NCI-H2227 treated with DMSO at 0.1 percent for 48 hours (cell line): ENCODE measurements around the gene ZSWIM8.
"Not testable (repeated sequence)": the region's sequence is repeated elsewhere in the genome, so short reads cannot be mapped to it uniquely, and the experiment has no call there.

ENCODE experiments used
- DNase-seq: peaks from one replicate; lab custom pipeline; 2025; lab: John Stamatoyannopoulos, UW

ZSWIM8 gene, protein sequence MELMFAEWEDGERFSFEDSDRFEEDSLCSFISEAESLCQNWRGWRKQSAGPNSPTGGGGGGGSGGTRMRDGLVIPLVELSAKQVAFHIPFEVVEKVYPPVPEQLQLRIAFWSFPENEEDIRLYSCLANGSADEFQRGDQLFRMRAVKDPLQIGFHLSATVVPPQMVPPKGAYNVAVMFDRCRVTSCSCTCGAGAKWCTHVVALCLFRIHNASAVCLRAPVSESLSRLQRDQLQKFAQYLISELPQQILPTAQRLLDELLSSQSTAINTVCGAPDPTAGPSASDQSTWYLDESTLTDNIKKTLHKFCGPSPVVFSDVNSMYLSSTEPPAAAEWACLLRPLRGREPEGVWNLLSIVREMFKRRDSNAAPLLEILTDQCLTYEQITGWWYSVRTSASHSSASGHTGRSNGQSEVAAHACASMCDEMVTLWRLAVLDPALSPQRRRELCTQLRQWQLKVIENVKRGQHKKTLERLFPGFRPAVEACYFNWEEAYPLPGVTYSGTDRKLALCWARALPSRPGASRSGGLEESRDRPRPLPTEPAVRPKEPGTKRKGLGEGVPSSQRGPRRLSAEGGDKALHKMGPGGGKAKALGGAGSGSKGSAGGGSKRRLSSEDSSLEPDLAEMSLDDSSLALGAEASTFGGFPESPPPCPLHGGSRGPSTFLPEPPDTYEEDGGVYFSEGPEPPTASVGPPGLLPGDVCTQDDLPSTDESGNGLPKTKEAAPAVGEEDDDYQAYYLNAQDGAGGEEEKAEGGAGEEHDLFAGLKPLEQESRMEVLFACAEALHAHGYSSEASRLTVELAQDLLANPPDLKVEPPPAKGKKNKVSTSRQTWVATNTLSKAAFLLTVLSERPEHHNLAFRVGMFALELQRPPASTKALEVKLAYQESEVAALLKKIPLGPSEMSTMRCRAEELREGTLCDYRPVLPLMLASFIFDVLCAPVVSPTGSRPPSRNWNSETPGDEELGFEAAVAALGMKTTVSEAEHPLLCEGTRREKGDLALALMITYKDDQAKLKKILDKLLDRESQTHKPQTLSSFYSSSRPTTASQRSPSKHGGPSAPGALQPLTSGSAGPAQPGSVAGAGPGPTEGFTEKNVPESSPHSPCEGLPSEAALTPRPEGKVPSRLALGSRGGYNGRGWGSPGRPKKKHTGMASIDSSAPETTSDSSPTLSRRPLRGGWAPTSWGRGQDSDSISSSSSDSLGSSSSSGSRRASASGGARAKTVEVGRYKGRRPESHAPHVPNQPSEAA (N-terminal part only)

DNA sequence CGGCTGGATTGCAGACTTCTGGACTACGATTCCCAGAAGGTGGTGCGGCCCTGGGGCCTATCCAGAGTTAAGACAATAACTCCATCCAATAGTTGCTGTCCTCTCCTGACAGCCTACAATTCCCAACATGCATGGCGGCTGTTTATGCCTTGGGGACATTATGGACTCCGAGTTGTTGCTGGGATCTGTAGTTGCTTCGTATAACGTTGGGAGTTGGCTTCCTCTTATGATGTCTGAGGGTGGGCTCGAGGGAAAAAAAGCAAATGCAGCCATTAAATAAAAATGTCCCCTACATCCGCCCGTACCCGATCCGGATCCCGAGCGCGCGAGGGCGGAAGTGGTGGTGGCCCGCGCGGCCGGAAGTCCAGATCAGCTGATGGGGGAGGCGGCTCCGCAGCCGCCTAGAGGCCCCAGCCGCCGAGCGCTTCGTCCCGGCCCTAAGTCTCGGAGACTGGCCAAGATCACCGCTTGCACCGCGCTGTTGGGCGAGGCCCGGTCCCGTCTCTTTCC is at the start of gene ZSWIM8:
Gene ZSWIM8, plus strand, starts transcription at position 396 of the 510 bp plus-strand sequence. CDS start 273 bp downstream, outside the sequence.
- DNase-seq: peak; percentile 73

DNA sequence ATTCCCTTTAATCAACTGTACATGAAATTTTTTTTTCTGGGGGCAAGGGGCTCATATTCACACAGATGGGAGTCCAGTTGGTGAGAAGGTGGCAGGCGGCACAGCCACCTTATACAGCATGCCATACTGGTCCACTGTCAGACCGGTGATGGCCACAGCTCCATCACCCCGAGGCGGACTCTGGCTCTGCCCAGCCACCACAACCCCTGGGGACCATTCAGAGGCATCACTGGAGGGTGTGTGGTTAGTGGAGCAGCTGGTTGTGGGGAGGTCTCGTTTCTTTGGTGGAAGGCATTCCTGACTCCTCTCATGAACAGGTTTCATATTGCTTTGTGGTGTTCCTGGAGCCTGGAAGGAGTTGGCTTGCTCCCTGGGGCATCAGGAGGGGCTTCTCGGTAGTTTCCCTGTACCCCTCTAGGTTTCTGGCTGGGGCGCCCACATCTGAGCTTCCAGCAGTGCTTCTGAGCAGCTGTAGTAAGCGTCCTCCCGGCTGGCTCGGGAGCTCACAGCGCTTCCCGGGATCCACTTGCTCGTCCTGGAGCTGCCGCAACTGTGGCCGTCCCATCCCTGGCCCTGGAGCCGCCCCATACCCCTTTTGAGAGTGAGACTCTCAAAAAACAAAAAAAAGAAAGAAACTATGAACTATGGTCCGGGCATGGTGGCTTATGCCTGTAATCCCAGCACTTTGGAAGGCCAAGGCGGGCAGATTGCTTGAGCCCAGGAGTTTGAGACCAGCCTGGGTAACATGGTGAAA is 44.7 kb upstream of the ZSWIM8 start:
- not testable (repeated sequence) for DNase-seq

DNA sequence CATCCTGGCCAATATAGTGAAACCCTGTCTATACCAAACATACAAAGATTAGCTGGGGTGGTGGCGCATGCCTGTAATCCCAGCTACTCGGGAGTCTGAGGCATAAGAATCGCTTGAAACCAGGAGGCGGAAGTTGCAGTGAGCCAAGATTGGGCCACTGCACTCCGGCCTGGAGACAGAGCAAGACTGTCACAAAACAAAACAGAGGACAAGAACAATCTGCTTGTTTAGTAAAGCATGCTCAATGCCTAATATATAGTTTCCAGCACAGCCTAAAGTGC is 43.0 kb upstream of the ZSWIM8 start:
- no peak for DNase-seq

DNA sequence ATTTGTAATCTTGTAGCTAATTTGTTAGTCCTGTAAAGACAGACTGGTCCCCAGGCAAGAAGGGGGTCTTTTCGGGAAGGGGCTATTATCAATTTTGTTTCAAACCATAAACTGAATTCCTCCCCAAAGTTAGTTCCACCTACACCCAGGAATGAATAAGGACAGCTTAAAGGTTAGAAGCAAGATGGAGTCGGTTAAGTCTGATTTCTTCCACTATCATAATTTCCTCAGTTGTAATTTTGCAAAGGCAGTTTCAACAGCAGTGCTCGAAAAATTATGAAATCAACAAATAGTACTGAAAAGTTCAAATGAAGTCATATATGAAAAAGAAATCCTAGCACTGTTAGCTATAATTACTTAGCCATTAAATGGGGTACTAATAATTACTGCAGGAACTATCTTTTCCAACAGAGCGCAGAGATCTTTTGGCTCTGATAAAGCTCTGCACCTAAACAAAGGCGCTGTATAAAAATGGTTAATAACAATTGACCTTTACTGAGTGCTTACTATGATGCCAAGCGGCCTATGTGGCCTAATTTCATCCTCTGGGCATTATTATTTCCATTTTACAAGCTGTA is 42.0 kb upstream of the ZSWIM8 start:
- DNase-seq: no peak

DNA sequence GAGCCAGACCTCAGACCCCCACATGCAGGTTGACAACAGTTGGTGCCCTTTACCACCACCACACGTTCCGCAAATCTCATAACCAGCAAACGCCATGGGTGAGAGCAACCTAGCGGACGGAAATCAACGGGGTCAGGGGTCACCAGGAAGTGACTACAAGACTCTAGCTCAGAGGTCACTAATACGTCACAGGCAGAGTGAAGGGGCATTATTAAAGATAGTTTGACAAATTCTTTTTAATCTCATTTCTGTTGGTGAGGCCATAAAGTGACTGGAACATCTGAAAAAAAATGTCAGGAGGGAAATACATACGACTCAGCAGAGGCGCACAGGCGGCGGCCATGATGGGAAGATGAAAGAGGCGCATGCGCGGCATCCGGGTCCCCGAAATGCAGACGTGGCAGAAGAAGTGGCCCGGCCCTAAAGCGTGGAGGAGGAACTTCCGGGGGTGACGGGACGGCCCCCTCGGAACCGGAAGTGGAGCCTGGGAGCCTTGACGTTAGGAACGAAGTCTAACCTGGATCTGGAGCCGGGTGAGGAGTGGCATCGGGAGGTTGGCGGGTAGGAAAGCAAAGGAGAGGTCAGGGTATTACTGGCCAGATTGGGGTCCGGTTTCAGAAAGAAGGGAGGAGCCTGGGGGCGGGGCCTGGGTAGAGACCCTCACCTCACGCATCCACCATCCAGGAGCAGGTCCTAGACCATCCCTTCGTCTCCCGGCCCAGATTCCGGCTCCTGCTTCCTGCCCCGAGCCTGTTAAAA is 41.3 kb upstream of the ZSWIM8 start, which contains the start of gene SEC24C:
Gene SEC24C, plus strand, starts transcription at position 468 of the 759 bp plus-strand sequence. CDS start 2,461 bp downstream, outside the sequence.
- DNase-seq: peak; percentile 97

DNA sequence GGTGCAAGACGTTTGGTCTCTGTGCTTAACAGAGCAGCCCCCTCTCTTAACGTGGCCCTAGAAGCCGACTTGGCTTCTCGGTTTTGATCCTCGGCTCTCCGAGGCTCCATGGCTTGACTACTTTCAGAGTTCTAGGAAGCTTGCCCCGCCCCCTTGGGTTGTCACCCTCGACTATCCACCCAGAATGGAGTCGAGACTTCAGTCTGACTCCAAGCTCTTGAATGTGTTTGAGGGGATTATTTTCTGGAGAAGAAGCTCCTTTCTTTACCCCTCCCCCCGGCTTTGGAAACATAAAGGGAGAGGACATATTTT is 40.8 kb upstream of the ZSWIM8 start:
- no peak for DNase-seq

DNA sequence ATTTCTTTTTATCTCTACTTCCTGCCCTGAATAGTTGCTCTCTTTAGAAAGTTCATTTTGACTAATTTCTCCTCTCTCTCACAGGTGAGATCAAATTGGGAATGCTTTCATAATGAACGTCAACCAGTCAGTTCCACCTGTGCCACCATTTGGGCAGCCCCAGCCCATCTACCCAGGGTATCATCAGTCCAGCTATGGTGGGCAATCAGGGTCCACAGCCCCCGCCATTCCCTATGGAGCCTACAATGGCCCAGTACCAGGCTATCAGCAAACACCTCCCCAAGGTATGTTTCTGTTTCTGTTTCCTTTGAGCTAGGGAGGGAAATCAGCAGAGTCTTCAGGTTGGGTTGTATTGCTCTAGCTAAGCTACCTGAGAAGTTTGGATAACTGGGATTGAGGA is 38.7 kb upstream of the ZSWIM8 start:
- DNase-seq: no peak

DNA sequence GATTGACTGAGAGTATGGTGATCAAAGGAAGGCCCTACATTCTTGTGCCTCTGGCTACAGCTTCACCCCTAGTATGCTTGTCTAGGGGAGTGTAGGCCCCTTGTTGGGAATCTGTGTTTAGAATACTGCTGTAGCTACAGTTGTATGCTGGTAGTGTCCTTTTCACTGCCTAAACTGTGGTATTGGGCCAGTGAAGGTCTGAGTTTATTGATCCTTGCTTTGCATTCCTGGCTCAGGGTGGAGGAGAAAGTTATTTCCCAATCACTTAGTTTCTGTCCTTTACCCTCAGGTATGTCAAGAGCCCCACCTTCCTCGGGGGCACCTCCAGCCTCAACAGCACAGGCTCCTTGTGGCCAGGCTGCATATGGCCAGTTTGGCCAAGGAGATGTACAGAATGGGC is 34.6 kb upstream of the ZSWIM8 start:
- no peak for DNase-seq

DNA sequence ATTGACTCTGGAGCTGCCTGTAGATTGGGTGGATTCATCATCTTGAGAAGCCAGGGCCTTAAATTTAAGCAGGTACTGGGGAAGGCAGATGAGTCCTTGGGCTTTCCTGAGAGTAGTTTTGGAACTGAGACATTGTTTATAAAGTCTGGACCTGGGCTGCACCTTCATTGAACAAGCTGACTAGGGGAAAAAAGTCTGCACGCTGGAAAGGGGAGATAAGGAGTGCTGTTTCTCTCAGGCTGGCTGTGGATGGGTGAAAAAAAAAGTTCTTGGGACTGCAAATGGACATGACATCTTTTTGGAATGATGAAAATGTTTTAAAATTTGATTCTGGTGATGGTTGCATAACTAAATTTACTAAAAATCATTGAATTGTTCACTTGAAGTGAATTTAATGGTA is 29.2 kb upstream of the ZSWIM8 start:
- DNase-seq: no peak

DNA sequence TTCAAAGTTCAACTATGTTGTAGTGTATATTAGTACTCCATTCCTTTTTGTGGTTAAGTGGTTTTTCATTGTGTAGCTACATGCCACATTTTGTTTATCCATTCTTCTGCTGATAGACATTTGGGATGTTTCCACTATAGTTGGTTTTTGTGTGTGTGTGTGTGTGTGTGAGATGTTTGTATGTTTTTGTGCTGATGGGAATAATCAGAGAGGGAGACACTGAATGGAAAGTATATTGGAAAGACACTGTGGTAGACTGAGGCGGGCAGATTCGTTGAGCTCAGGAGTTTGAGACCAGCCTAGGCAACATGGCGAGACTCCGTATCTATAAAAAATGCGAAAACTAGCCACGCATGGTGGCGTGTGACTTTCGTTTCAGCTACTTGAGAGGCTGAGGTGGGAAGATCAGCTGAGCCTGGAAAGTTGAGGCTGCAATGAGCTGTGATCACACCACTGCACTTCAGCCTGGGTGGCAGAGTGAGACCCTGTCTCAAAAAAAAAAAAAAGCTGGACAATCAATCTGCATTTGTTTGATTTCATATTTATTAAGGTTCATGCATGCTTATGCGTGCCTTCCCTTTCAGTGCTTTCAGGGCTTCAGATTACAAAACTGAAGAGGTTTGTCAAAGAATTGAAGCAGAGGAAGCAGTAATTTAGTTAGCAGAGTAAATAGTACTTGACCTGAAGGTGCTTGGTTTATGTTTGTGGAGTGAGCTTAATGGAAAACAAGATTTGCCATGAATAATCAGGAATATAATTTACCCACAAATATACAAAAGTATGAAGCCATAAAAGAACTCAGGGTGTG is 26.5 kb upstream of the ZSWIM8 start:
- DNase-seq: no peak

DNA sequence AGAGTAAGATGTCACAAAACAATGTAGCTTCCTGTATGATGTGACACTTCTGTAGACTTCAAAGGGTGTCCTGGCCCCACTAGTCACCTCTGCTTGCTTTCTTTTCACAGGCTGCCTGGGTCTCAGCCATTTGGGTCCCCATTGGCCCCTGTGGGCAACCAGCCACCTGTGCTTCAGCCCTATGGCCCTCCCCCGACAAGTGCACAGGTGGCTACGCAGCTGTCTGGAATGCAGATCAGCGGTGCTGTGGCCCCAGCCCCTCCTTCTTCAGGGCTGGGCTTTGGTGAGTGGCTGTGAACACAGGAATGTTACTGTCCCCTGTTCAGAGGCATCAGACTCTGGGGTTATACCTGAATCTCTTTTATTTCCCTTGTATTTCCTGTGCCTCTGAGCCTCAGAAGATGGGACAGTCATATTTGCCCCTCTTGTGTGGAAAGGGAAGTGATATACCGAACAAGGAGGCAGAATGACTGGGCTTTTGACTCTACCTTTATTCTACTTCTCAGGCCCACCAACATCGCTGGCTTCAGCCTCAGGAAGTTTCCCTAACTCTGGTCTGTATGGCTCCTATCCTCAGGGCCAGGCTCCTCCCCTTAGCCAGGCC is 25.8 kb upstream of the ZSWIM8 start:
- DNase-seq: no peak

DNA sequence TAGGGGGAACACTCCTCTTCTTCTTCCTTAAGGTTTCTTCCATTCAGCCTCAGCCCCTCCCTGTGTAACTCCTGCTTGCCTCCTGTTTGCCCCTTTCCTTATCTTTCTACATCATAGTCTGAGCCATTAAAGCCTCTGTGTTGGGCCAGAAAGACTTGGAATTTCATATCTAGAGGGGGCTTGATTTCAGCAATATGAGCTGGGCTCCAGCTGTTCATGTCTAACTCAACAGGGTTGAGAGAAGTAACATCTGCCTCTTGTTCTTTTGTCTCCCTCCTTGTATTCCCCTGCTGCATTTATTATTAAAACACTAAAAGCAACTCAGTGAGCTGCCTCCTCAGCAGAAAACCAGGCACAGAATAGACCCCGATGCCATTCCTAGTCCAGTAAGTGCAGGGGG is 23.6 kb upstream of the ZSWIM8 start:
- DNase-seq: no peak

DNA sequence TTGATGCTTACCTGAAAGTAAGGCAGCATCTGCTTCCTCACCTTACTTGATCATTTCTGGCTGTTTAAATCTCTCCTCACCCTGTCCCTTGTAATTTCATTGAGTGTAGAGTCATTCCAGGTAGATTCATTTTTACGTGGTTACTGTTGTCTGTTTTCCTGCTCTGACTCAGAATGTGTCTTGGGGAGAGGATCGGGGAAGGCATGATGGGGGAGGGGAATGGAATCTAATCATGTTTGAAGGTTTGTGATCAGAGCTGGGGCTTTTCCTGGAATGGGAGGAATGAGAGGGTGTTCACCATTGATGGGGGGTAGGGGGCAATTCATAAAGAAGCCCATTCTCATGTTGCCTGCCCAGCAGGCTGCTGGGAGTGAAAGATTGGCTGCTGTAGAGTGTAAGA is 22.5 kb upstream of the ZSWIM8 start:
- no peak for DNase-seq

DNA sequence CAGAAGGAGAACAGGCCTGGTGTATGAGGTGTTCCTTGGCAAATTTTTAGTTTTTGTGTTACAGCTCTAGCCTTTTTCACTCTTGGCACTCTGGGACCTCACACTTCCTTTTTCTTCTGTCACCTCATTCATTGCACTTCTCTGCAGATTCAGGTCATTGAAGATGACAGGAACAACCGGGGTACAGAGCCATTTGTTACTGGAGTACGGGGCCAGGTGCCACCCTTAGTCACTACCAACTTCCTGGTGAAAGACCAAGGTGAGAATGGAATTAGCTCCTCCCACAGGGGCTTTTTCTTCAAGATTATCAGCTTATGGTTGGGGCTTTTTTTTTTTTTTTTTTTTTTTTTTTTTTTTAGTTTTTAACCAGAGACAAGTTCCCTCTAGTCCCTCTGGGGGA is 22.1 kb upstream of the ZSWIM8 start:
- DNase-seq: no peak

DNA sequence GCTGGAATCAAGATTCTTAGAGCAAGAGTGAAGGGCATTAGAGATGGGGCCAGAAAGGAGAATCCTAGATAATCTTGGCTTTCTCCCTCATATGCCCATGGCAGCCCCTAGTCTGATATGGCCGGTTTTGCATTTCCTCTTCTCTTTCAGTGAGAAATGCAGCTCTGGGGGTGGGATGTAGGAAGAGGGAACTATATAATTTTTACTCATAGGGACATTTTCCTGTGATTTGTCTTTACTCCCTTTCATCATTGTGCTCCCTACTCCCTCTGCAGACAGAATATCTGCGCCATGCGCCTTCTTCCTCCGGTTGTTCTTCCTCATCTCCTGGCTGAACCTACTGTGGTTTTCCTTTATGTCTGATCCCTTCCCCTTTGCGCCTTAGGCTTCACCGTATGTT is 20.3 kb upstream of the ZSWIM8 start:
- DNase-seq: no peak

DNA sequence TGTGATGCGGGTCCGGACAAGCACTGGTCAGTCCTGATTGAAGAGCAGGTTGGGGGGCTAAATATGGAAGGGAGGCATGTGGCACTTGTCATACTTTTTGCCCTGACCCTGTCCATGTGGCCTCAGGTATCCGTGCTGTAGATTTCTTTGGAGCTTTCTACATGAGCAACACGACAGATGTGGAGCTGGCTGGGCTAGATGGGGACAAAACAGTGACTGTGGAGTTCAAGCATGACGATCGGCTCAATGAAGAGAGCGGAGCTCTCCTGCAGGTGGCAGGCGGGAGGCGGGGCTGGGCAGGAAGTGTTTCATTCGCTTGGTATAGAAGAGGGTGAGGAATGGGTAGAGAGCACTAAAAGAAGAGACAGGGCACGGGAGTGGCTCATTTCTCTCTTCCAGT is 16.5 kb upstream of the ZSWIM8 start:
- no peak for DNase-seq

DNA sequence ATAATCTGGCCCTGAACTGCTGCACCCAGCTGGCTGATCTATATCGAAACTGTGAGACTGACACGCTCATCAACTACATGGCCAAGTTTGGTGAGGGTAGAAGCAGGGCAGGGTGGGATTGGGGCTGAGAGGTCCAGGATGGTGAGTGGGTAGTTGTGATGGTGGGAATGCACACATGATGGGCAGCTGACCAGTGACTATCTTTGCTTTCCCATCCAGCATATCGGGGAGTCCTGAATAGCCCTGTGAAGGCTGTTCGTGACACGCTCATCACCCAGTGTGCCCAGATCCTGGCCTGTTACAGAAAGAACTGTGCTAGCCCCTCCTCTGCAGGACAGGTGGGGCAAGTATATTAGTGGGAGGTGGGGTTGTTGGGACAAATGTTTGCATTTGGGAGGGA is 16.0 kb upstream of the ZSWIM8 start:
- no peak for DNase-seq

DNA sequence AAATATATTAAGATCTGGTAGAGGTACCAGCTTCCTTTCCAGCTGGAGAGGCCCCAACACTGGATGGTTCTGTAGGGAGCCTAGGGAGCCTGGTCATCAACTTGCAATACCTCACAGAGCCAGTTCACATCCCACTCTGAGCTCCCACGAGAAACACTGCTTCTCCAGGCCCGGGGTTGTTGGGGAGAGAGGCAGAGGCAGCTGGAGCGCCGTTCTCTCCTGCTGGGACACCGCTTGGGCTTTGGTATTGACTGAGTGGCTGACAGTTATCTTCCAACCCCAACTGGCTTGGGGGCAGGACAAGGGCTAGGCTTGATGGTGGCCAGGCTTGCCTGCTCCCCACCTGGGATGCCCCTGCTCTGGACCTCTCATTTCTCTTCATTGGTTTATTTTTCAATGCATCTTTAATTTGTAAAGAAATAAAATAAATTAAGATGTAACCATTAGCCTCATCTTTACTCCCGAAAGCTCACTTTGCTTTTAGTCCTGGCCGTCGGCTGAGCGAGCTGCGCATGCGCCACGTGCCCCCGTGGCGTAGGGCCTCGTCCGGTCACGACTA is 13.6 kb upstream of the ZSWIM8 start:
- DNase-seq: peak; percentile 65
